GM18517 (cell line): ENCODE data around the gene PFKFB2.

Experiments
- ATAC-seq: cut with Tn5 transposase; IDR thresholded peaks from one replicate; pipeline ENCODE4 v1.9.1; 2021; ENCODE audit warnings: mild to moderate bottlenecking, moderate library complexity; ENCODE audit not compliant: unreplicated experiment

Gene PFKFB2

GRCh38 chr1:207088161-207088560 is 35.1 kb downstream of the PFKFB2 start:
- no peak for ATAC-seq

GRCh38 chr1:207088701-207089626 is 35.9 kb downstream of the PFKFB2 start, which contains the start of gene C4BPB:
C4BPB (plus strand) TSS chr1:207088860; CDS start chr1:207089532, 672 bp downstream.
- ATAC-seq: no peak

GRCh38 chr1:207089627-207090355 is 36.7 kb downstream of the PFKFB2 start:
- no peak for ATAC-seq

- no peak for ATAC-seq
Observed at GRCh38 chr1:207091200-207091908, 38.3 kb downstream of the PFKFB2 start.

- no peak for ATAC-seq
Observed at GRCh38 chr1:207093944-207094343, 40.9 kb downstream of the PFKFB2 start.

GRCh38 chr1:207097871-207098324 is 44.8 kb downstream of the PFKFB2 start:
- ATAC-seq: no peak

- ATAC-seq: no peak
Observed at GRCh38 chr1:207101720-207102119, 48.6 kb downstream of the PFKFB2 start.

- ATAC-seq: no peak
Observed at GRCh38 chr1:207102146-207102545, 49.1 kb downstream of the PFKFB2 start.

- ATAC-seq: no peak
Observed at GRCh38 chr1:207102659-207103058, 49.6 kb downstream of the PFKFB2 start.

GRCh38 chr1:207103892-207104373 is 50.9 kb downstream of the PFKFB2 start, which contains the start of gene C4BPA:
C4BPA (plus strand) TSS chr1:207104233; CDS start chr1:207113026, 8,793 bp downstream.
- no peak for ATAC-seq

- ATAC-seq: no peak
Observed at GRCh38 chr1:207109004-207109403, 55.9 kb downstream of the PFKFB2 start.

- ATAC-seq: no peak
Observed at GRCh38 chr1:207112616-207113296, 59.7 kb downstream of the PFKFB2 start.

- no peak for ATAC-seq
Observed at GRCh38 chr1:207115269-207115668, 62.2 kb downstream of the PFKFB2 start.

- no peak for ATAC-seq
Observed at GRCh38 chr1:207124389-207124788, 71.3 kb downstream of the PFKFB2 start.

- ATAC-seq: no peak
Observed at GRCh38 chr1:207128336-207128921, 75.4 kb downstream of the PFKFB2 start.

- no peak for ATAC-seq
Observed at GRCh38 chr1:207129053-207129452, 76.0 kb downstream of the PFKFB2 start.
